Natural killer cell (primary cell): ENCODE results near the gene PREX1. TPM values are rescaled to one million over a fixed set of nuclear protein-coding genes. Genes with fewer than 3 reads are reported as not detected.
A peak's percentile ranks its signal among the peaks of the same experiment; 100 is the strongest.

Experiments used
- ATAC-seq, 3 donors: fragments of 150-1000 bp in 2 of 3; fragments of 200-7000 bp in 1 of 3; cut with Tn5 transposase; 1 replicate in 1 of 3; 2 replicates in 2 of 3; pipeline ENCODE4 v1.10.0; 2021; ENCODE audit warnings: mild to moderate bottlenecking in 2 of 3, moderate library complexity in 2 of 3
- DNase-seq, 2 donors: peaks; one replicate each; pipeline versions ENCODE4 v3.0.0 to v3.0.0-alpha.2; 2013 to 2021; ENCODE audit warnings: mixed read lengths in 1 of 2
- H3K27ac ChIP-seq: one replicate; pipeline ENCODE4 v1.5.1; 2013; ENCODE audit warnings: mild to moderate bottlenecking, low read length
- H3K27me3 ChIP-seq: one replicate; pipeline ENCODE4 v1.6.1; 2013; ENCODE audit warnings: low read length; ENCODE audit not compliant: control insufficient read depth, insufficient read depth
- H3K36me3 ChIP-seq: one replicate; pipeline ENCODE4 v1.6.1; 2013; ENCODE audit warnings: low read length; ENCODE audit not compliant: control insufficient read depth, insufficient read depth
- H3K4me1 ChIP-seq: one replicate; pipeline ENCODE4 v1.6.1; 2013; ENCODE audit warnings: low read length; ENCODE audit not compliant: control insufficient read depth, insufficient read depth
- H3K4me3 ChIP-seq: one replicate; pipeline ENCODE4 v1.5.1; 2013; ENCODE audit warnings: low read length
- H3K9me3 ChIP-seq: one replicate; pipeline ENCODE4 v1.6.1; 2013; ENCODE audit warnings: low read length; ENCODE audit not compliant: control insufficient read depth, insufficient read depth
- H3K27ac Mint-ChIP-seq, 2 donors: one replicate each; pipeline ENCODE4 v1.8.0; 2022; ENCODE audit warnings: mild to moderate bottlenecking in 2 of 2, mixed read lengths in 2 of 2, moderate library complexity in 1 of 2
- H3K27me3 Mint-ChIP-seq, 2 donors: one replicate each; pipeline ENCODE4 v1.8.0; 2022; ENCODE audit warnings: low read depth in 2 of 2, mixed read lengths in 2 of 2
- H3K36me3 Mint-ChIP-seq: one replicate; pipeline ENCODE4 v1.8.0; 2022; ENCODE audit warnings: mixed read lengths
- H3K4me1 Mint-ChIP-seq, 2 donors: one replicate each; pipeline ENCODE4 v1.8.0; 2022; ENCODE audit warnings: mixed read lengths in 2 of 2
- H3K4me3 Mint-ChIP-seq: one replicate; pipeline ENCODE4 v1.8.0; 2022; ENCODE audit warnings: mild to moderate bottlenecking, moderate library complexity, mixed read lengths
- H3K9me3 Mint-ChIP-seq, 2 donors: one replicate each; pipeline ENCODE4 v1.8.0; 2022; ENCODE audit warnings: mixed read lengths in 2 of 2
- CTCF ChIP-seq: fragments of 200-600 bp; IDR thresholded peaks from one replicate; pipeline ENCODE4 v1.8.0; 2022; ENCODE audit warnings: antibody characterized with exemption
- WGBS: methylation state at CpG from one replicate; pipeline ENCODE4 v1.1.7; 2013; ENCODE audit warnings: missing lambda C conversion rate; ENCODE audit not compliant: insufficient coverage; 5-methylcytosine and 5-hydroxymethylcytosine counted together
- intact Hi-C: fragments of 100-400 bp; cut with micrococcal nuclease; formaldehyde crosslinking; loops from one replicate; pipeline ENCODE4 v1.14.2; 2022
- total RNA-seq, 4 donors: library from RNA; stranded (reverse); fragments of 120-200 nt in 1 of 4; gene quantifications; one replicate each; pipeline versions ENCODE4 v1.2.3 to v1.2.4, GENCODE V29; 2013 to 2022

PREX1 gene
- total RNA-seq, 3 donors from 2014 or later (not counting 1 experiment from before 2014, with no cell fraction given), result 382 to 392 (median 389) TPM

- no peak for TF ChIP-seq CTCF
- peaks cover 13% of the 10 kb centered on the region for H3K36me3 Mint-ChIP-seq
- H3K27ac Mint-ChIP-seq, result peak overlapping the region; percentile 54 to 75
- intact Hi-C loops, result loop anchor here (5.0 kb wide), 1 partner anchor 947 kb away; no protein-coding TSS in a partner anchor
- H3K27me3 Mint-ChIP-seq, result no peaks in the 10 kb centered on the region
- Histone ChIP-seq H3K9me3 (peaks cover 2% of the 10 kb centered on the region), H3K36me3 (peaks cover 59% of the 10 kb centered on the region), H3K4me1 (peaks cover 24% of the 10 kb centered on the region), H3K27me3 (no peaks in the 10 kb centered on the region), H3K4me3 (no peak overlapping the region), H3K27ac (no peak overlapping the region)
- H3K4me1 Mint-ChIP-seq, result peaks cover 32 to 34% of the 10 kb centered on the region in 2 donors
- ATAC-seq, result no peak
- no peak overlapping the region for H3K4me3 Mint-ChIP-seq
- DNase-seq, result no peak
- WGBS, result 88% methylated on average over 18 of the region's 23 CpGs
- no peaks in the 10 kb centered on the region for H3K9me3 Mint-ChIP-seq
Observed at GRCh38 chr20:48624315-48625020, 203.3 kb downstream of the PREX1 start.

- no peak for ATAC-seq
- H3K36me3 ChIP-seq, result peaks cover 53% of the 10 kb centered on the region
- H3K4me1 ChIP-seq, result peaks cover 24% of the 10 kb centered on the region
- H3K27me3 ChIP-seq, result no peaks in the 10 kb centered on the region
- no peaks in the 10 kb centered on the region for H3K9me3 Mint-ChIP-seq
- TF ChIP-seq CTCF, result no peak
- no peaks in the 10 kb centered on the region for H3K27me3 Mint-ChIP-seq
- peaks cover 13% of the 10 kb centered on the region for H3K36me3 Mint-ChIP-seq
- H3K27ac ChIP-seq, result no peak overlapping the region
- H3K4me3 Mint-ChIP-seq, result no peak overlapping the region
- H3K27ac Mint-ChIP-seq, result peak overlapping the region in 1 of 2 donors; percentile 79
- DNase-seq, result no peak
- intact Hi-C loops, result loop anchor here (5.0 kb wide), 1 partner anchor 947 kb away; no protein-coding TSS in a partner anchor
- peaks cover 32 to 34% of the 10 kb centered on the region in 2 donors for H3K4me1 Mint-ChIP-seq
- H3K9me3 ChIP-seq, result peaks cover 2% of the 10 kb centered on the region
- H3K4me3 ChIP-seq, result no peak overlapping the region
- whole genome bisulfite sequencing, result 98% methylated on average over 11 of the region's 15 CpGs
Observed at GRCh38 chr20:48623906-48624265, 203.9 kb downstream of the PREX1 start.

- no peak overlapping the region for H3K27ac ChIP-seq
- TF ChIP-seq CTCF, result no peak
- Mint-ChIP-seq H3K27me3 (no peaks in the 10 kb centered on the region), H3K27ac (peak overlapping the region; percentile 71 to 79), H3K36me3 (peaks cover 13% of the 10 kb centered on the region), H3K4me3 (no peak overlapping the region), H3K4me1 (peaks cover 32 to 34% of the 10 kb centered on the region in 2 donors), H3K9me3 (no peaks in the 10 kb centered on the region)
- DNase-seq (no peak), ATAC-seq (no peak)
- peaks cover 24% of the 10 kb centered on the region for H3K4me1 ChIP-seq
- H3K36me3 ChIP-seq, result peaks cover 48% of the 10 kb centered on the region
- H3K9me3 ChIP-seq, result peaks cover 2% of the 10 kb centered on the region
- intact Hi-C loops, result loop anchor here (5.0 kb wide), 1 partner anchor 946 kb away; no protein-coding TSS in a partner anchor
- no peak overlapping the region for H3K4me3 ChIP-seq
- H3K27me3 ChIP-seq, result no peaks in the 10 kb centered on the region
- WGBS, result 92% methylated on average over 16 of the region's 16 CpGs
Observed at GRCh38 chr20:48623176-48623905, 204.5 kb downstream of the PREX1 start.
